ENCODE measurements around the gene FHAD1.

FHAD1 gene

DNA sequence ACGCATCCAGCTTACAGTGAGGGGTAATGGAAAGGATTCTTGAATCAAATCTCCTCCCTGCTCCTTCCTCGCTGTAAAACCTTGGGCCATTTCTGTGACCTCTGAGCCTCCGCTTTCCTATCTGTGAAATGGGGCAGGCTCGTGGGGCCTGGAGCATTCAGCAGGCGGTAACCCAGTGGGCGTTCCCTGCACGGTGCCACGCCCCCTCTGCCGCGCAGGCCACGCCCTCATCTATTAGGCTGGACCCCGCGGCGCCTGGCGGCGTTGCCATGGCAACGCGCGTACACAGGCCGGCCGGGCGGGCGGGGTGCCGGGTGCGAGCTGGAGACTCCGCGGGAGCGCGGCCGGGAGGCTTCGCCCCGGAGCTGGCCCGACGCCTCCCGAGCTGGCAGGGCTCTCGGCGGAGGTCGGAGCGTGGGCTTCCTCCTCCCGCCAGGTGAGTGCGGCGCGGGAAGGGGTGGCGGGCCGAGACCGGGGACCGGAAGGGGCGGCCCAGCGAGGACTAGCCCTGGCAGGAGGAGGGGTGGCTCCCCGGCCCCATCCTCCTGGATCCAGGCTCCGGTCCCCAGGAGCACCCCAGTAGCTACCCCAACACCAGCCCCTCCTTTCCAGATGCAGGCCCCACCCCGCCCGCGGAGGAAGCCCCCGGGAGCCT is at the start of gene FHAD1:
Gene FHAD1, plus strand, starts transcription at position 264 of the 655 bp plus-strand sequence. CDS start 4,562 bp downstream, outside the sequence.
- peak; percentile 73 for DNase-seq

GRCh38 chr1:15197591-15198447 is 49.2 kb upstream of the FHAD1 start:
- no peak for DNase-seq

GRCh38 chr1:15198684-15199083 is 48.3 kb upstream of the FHAD1 start:
- DNase-seq: no peak

DNA sequence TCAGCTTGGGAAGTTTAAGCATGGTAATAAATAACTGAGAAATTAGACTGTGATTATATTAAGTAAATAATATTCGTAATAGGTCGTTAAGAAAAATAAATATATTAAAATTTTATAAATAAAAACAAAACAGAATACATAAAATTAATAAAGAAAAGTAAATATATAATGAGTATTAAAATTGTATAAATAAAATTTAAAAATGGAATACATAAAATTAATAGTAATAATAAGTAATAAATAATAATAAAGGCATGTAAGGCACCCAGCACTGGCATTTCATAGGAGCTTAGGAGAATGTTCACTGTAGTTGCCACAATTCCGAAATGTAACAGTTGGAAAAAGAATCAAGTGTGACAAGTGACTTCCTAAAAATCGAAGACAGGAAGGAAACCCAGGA is 45.8 kb upstream of the FHAD1 start:
- DNase-seq: no peak

- no peak for DNase-seq
Measured at GRCh38 chr1:15201849-15202551, 45.0 kb upstream of the FHAD1 start.

DNA sequence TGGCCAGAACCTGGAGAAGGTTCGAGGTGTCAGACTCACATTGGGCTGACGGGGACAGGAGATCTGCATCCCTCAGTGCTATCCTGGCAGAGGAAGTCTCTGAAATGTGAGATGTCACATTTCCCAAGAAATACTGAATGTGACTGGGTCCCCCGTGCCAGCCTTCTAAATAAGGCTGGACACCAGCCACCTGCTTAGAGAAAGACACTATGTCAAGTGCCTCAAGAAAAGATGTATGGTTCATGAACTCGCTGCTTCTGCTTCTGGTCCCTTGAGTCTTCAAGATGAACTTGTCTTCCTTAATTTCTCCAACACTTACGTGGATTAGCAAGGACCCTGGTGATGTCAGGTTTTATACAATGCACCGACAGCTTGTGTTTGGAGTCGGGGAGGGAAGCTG is 42.1 kb upstream of the FHAD1 start:
- no peak for DNase-seq

DNA sequence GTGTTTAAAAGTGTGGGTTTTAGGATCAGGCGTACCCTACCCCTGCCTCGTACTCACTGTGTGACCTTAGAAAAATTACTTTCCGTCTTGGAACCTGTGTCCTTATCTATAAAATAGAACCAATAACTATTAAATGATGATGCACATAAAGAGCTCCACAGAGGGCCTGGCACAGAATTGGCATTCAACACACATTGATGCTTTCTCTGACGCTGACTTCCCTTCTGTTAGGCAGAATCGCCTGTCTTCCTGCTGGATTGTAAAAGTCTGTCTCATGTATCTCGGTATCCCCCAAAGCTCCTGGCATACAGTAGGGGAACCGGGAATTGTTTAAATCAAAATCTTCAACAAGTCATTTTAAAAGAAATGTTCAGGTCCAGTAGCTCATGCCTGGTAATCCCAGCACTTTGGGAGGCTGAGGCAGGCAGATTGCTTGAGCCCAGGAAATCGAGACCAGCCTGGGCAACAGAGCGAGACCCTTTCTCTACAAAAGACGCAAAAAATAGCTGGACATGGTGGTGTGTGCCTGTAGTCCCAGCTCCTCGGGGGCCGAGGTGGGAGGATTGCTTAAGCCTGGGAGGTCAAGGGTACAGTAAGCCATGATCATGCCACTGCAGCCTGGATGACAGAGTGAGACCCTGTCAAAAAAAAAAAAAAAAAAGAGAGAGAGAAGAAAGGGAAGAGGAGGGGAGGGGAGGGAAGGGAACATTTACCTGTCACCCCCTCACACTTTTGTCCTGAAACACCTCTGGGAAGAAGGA is 41.3 kb upstream of the FHAD1 start:
- no peak for DNase-seq

DNA sequence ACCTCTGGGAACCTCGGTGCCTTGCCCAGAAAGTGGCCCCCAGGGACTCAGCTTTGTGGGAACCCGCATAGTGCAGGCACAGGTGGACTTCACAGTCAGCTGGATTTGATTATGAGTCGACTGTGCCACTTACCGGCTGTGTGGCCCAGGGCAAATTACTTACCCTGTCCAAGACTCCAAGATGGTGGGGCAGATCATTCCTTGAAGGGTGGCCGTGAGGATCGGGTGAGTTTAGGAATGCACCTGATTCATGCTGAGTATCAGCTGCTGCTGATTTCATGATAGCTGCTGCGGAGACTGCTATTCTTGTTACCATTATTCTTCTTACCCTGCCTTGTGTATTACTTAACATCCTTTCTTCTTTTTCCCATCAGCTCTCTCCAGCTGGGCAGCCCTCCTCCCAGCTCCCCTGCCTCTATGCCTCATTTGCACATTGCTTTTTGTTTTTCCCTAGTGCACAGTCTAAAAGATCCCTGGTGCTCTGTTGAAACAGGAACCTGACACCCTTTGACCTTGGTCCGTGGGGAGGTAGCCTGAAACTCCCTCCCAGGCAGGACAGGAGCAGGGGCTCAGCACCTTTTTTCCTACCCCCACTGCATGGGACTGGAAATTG is 40.5 kb upstream of the FHAD1 start:
- DNase-seq: peak; percentile 13

DNA sequence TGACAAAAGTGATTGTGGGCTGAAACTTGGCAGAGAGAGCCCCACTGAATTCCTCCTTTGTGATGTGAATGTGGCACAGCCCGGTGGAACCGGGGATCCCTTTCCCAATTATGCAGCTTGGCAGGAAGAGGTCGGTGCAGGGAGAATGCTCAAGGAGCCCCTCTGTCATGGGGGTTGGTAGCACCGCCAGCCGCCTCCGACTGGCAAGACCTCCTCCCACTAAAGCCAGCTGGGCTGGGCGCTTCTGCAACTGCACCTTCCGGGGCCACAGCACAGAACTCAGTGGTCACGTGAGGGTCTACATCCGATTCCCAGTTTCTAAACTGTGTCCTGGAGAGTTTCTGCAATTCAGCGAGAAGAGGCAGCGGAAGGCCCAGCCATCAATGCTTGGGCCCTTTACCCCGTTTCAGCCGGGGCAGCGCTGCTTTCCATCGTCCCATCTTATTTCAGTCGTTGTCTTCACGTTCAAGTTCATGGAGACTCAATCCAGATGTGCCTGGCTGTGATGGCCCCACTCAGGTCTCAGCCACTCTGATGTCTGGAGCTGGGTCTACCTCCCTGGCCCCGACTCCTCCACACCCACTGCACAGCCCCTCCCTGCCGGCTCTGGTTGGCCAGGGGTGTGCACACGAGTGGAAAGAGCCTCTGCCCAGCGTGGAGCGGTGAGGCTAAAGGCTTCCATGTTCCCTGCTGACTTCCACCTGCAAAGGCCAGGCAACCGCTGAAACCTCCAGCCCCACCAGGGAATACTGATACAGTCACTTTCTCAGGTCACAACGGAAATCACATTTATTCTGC is 39.8 kb upstream of the FHAD1 start:
- DNase-seq: no peak

DNA sequence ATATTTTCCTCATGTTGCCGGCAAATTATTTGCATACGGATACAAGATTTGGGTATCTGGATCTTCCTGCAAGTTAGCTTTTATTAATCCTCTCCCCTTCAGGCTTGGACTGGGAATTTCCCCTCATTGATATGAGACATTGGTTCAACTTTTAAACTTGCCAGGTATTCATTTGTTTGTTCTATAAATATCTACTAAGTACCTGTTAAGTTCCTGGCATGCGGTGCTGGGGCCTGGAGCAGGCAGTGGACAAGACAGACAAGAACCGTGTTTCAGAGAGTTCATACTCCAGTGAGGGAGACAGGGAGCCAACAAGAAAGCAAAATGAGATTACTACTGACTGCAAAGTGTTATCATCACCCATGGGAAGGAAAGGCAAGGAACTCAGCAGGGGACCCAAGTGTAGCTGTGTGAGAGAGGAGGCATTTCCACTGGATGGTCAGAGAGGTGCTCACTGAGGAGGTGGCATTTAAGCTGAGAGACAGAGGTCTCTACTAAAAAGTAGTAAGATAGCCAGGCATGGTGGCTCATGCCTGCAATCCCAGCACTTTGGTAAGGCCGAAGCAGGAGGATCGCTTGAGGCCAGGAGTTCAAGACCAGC is 39.1 kb upstream of the FHAD1 start:
- DNase-seq: no peak

GRCh38 chr1:15210651-15211375 is 36.2 kb upstream of the FHAD1 start:
- no peak for DNase-seq

- DNase-seq: no peak
Measured at GRCh38 chr1:15211424-15211823, 35.6 kb upstream of the FHAD1 start.

- no peak for DNase-seq
Measured at GRCh38 chr1:15212216-15212953, 34.6 kb upstream of the FHAD1 start.

DNA sequence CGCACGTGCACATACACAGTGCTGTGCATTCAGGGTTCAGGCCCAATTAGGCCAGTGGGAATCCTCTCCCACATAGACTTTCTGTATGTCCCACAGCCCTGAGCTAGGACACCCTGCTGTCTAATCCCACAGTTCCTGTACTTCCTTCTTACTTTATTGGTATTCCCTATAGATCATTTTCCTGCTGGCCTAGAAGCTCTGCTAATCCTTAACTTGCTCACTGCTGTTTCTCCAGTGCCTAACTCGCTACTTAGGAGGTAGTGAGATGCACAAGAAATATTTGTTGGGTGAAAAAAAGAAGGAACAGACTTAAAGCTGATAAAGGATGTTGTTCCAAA is 34.1 kb upstream of the FHAD1 start:
- DNase-seq: no peak

DNA sequence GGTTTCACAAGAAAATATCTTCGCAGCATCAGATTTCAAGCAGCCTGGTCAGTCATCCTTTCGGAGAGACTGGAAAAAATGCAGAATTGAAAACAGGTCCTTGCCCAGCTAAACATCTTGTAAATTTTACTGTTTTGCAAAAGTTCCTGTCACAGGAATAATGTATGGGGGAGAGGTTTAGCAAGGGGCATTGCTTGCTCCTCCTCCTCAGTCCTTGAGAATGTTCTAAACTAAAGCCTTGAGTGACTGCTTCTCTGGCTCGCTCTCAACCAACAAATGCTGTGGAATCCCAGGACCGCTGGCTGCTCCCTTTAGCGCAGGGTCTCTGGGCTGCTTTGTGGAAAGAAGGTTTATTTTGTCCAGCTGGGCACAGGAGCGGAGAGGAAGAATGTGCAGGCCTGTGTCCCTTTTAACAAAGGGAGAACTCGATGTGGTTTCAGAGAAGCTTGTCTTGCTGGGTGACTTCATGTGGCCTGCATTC is 33.6 kb upstream of the FHAD1 start:
- DNase-seq: no peak

DNA sequence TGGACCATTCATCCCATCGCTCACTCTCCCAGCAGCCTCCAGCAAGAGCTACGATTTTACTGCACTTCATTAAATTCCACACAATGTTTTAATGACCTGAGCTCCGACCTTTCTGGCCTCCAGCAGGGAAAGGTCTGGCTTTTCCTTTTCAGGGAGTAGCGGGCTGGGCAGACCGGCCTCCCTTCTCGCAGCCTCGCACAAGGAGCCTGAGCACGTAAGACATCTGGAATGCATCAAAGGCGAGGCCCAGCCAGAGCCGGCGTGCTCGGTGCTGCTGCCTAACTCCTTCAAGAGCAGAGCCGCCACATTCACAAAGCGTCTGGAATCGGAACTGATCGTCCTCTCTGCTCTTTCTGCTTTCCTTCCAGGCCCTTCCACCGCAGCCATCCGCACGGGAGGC is 32.5 kb upstream of the FHAD1 start:
- DNase-seq: no peak

- DNase-seq: no peak
Measured at GRCh38 chr1:15215116-15215515, 31.9 kb upstream of the FHAD1 start.

- no peak for DNase-seq
Measured at GRCh38 chr1:15217654-15218053, 29.4 kb upstream of the FHAD1 start.

Data from DMS153 (cell line).